ENCODE results near the gene CACNG1.

DNA sequence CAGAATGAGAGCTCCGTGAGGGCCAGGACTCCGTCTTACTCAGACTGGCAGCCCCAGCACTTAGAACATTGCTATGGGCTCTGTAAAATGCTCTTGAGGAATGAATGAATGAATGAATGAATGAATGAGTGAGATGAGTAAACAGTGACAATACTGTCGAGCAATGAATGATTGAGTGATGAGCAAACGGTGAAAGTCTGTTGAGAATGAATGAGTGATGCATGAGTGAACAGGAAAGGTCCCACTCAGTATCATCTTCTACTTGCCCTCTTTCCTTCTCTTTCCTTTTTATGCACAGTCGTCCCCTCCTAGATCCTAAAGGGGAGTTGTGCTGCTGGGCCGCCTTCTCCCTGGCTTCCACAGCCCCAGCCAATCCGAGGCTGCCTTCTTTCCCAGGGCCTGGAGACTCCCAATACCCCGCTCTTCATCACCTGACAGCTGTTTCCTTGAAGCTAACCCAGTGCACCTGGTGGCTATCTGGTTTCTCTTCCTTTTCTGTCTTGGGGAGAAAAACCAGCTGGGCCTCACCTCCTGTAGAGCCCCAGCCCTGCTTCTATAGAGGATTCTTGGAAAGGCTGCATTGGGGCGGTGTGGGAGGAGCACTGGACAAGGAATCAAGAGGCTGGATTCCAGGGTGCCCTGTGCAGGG, 32.7 kb upstream of the CACNG1 start:
- TF ChIP-seq GATA2 (IDR thresholded peaks at IDR 0.05; ENCODE audit: low read depth, low read length) (no peak), GATA3 (IDR thresholded peaks at IDR 0.05; ENCODE audit: low read depth, low read length) (no peak)
